PFSK-1 (cell line): ENCODE data around the gene LIMS2.

Experiments
- SIN3A ChIP-seq: IDR thresholded peaks from 2 replicates; pipeline ENCODE4 v1.6.1; 2012; ENCODE audit warnings: mild to moderate bottlenecking, low read length, moderate library complexity, borderline replicate concordance; ENCODE audit not compliant: insufficient read depth
- TAF1 ChIP-seq: IDR thresholded peaks from 2 replicates; pipeline ENCODE4 v1.6.1; 2012; ENCODE audit warnings: low read length, control low read depth, borderline replicate concordance; ENCODE audit not compliant: insufficient read depth

GRCh38 chr2:127614731-127615130 is 60.6 kb downstream of the LIMS2 start:
- TF ChIP-seq TAF1 (no peak), SIN3A (no peak)
